ENCODE data around the gene SMG6. TPM values are rescaled to one million over a fixed set of nuclear protein-coding genes. Genes with fewer than 3 reads are reported as not detected.

SMG6 gene
- polyA plus RNA-seq, 1 experiment: 27.3 TPM

- DNase-seq (ENCODE audit: low read depth, low spot score): no peak
- no peak overlapping the region for H3K4me3 ChIP-seq (ENCODE audit: low read depth, low read length)
- H3K27me3 ChIP-seq (ENCODE audit: control insufficient read depth, insufficient read depth, low read length): no peaks in the 10 kb centered on the region
- H3K9me3 ChIP-seq (ENCODE audit: control insufficient read depth, insufficient read depth, low read length): no peaks in the 10 kb centered on the region
- H3K27ac ChIP-seq (ENCODE audit: low read depth, low read length): no peak overlapping the region
- ChIA-PET POLR2A (no interaction called here), CTCF (interaction anchor here (0.6 kb wide), 1 partner anchor 9 kb away, joined by 3 read pairs; the partner anchor contains the start of genes SMG6 and SRR)
- TF ChIP-seq CTCF (IDR thresholded peaks at IDR 0.05; ENCODE audit: low read depth, low read length): no peak
These were observed 9.2 kb upstream of the SMG6 start for GRCh38 chr17:2312736-2313135.

- ChIA-PET CTCF (no interaction called here), POLR2A (interaction anchor here (0.5 kb wide), 1 partner anchor 171 kb away, joined by 4 read pairs; no protein-coding TSS in a partner anchor)
- TF ChIP-seq CTCF (IDR thresholded peaks at IDR 0.05; ENCODE audit: low read depth, low read length): no peak
- H3K27ac ChIP-seq (ENCODE audit: low read depth, low read length): no peak overlapping the region
- no peaks in the 10 kb centered on the region for H3K9me3 ChIP-seq (ENCODE audit: control insufficient read depth, insufficient read depth, low read length)
- H3K4me3 ChIP-seq (ENCODE audit: low read depth, low read length): no peak overlapping the region
- H3K27me3 ChIP-seq (ENCODE audit: control insufficient read depth, insufficient read depth, low read length): no peaks in the 10 kb centered on the region
- peak; percentile 10 for DNase-seq (ENCODE audit: low read depth, low spot score)
These were observed 6.0 kb upstream of the SMG6 start for GRCh38 chr17:2309338-2310154.

GRCh38 chr17:2304931-2305330 lies 1.3 kb upstream of the SMG6 start:
- CTCF ChIA-PET: no interaction called here
- H3K4me3 ChIP-seq (ENCODE audit: low read depth, low read length): no peak overlapping the region
- H3K27ac ChIP-seq (ENCODE audit: low read depth, low read length): no peak overlapping the region
- POLR2A ChIA-PET: interaction anchor here (0.7 kb wide), 1 partner anchor 529 kb away, joined by 4 read pairs; no protein-coding TSS in a partner anchor
- H3K9me3 ChIP-seq (ENCODE audit: control insufficient read depth, insufficient read depth, low read length): peaks cover under 1% of the 10 kb centered on the region; the same call in 1 of the 2 replicates
- no peaks in the 10 kb centered on the region for H3K27me3 ChIP-seq (ENCODE audit: control insufficient read depth, insufficient read depth, low read length)
- no peak for DNase-seq (ENCODE audit: low read depth, low spot score)
- TF ChIP-seq CTCF (IDR thresholded peaks at IDR 0.05; ENCODE audit: low read depth, low read length): no peak

GRCh38 chr17:2302778-2303203 lies 794 bp downstream of the SMG6 start:
- TF ChIP-seq CTCF (IDR thresholded peaks at IDR 0.05; ENCODE audit: low read depth, low read length): 0 out of 2 replicates have a peak, but pooled peaks have one; percentile 1
- peaks cover 3% of the 10 kb centered on the region; the same call in 1 of the 2 replicates for H3K9me3 ChIP-seq (ENCODE audit: control insufficient read depth, insufficient read depth, low read length)
- no peaks in the 10 kb centered on the region for H3K27me3 ChIP-seq (ENCODE audit: control insufficient read depth, insufficient read depth, low read length)
- H3K27ac ChIP-seq (ENCODE audit: low read depth, low read length): peak overlapping the region; percentile 77
- DNase-seq (ENCODE audit: low read depth, low spot score): no peak
- peak overlapping the region; percentile 87 for H3K4me3 ChIP-seq (ENCODE audit: low read depth, low read length)
- ChIA-PET CTCF (interaction anchor here (0.6 to 1.1 kb wide), 3 partner anchors 51 to 247 kb away, joined by 3 to 4 read pairs (median 3); no protein-coding TSS in a partner anchor), POLR2A (interaction anchor here (0.6 to 1.8 kb wide), 8 partner anchors 40 to 248 kb away, joined by 3 to 7 read pairs (median 4); partner anchors contain the start of gene HIC1)

GRCh38 chr17:2299756-2300155 lies 3.8 kb downstream of the SMG6 start:
- ChIA-PET CTCF (no interaction called here), POLR2A (no interaction called here)
- no peak for DNase-seq (ENCODE audit: low read depth, low spot score)
- Histone ChIP-seq H3K27me3 (ENCODE audit: control insufficient read depth, insufficient read depth, low read length) (no peaks in the 10 kb centered on the region), H3K4me3 (ENCODE audit: low read depth, low read length) (no peak overlapping the region), H3K27ac (ENCODE audit: low read depth, low read length) (no peak overlapping the region), H3K9me3 (ENCODE audit: control insufficient read depth, insufficient read depth, low read length) (peaks cover 3% of the 10 kb centered on the region; the same call in 1 of the 2 replicates)
- TF ChIP-seq CTCF (IDR thresholded peaks at IDR 0.05; ENCODE audit: low read depth, low read length): no peak
